Measurements from ENCODE around the gene DNAJA3. TPM values are rescaled to one million over a fixed set of nuclear protein-coding genes. Genes with fewer than 3 reads are reported as not detected.

Gene DNAJA3
- total RNA-seq, 1 experiment from 2014 or later: 93.1 TPM

DNA sequence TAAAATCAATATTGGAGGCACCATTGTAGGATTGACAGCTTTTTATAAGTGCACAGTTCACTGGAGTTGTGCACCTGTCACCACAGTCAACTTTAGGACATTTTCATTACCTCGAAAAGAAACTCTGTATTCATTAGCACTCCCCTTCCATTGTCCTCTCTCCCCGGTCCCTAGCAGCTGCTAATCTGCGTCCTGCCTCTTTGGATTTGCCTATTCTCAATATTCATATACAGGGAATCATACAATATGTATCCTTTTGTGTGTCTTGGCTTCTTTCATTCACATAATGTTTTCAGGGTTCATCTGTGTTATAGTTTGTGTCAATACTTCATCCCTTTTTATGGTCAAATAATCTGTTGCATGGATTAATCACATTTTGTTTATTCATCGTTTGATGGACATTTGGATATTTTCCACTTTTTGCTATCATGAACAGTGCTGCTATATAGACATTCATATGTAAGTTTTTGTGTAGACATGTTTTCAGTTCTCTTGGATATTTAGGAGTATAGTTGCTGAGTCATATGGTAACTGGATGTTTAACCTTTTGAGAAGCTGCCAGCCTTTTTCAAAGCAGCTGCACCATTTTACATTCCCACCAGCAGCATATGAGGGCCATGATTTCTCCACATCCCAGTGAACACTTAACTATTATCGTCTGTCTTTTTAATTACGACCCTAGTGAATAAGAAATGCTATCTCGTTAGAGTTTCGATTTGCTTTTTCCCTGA lies 9.8 kb downstream of the DNAJA3 start:
- CTCF ChIA-PET: no interaction called here
- Mint-ChIP-seq H3K9me3 (ENCODE audit: low read depth, unreplicated experiment) (no peaks in the 10 kb centered on the region), H3K27me3 (ENCODE audit: unreplicated experiment) (no peaks in the 10 kb centered on the region), H3K27ac (ENCODE audit: unreplicated experiment) (no peak overlapping the region), H3K36me3 (ENCODE audit: insufficient read depth, unreplicated experiment) (peaks cover 79% of the 10 kb centered on the region), H3K4me1 (ENCODE audit: low read depth, unreplicated experiment) (peaks cover 9% of the 10 kb centered on the region), H3K4me3 (ENCODE audit: low read depth, unreplicated experiment) (no peak overlapping the region)
- no peak for DNase-seq
- TF ChIP-seq, protein P1, sequence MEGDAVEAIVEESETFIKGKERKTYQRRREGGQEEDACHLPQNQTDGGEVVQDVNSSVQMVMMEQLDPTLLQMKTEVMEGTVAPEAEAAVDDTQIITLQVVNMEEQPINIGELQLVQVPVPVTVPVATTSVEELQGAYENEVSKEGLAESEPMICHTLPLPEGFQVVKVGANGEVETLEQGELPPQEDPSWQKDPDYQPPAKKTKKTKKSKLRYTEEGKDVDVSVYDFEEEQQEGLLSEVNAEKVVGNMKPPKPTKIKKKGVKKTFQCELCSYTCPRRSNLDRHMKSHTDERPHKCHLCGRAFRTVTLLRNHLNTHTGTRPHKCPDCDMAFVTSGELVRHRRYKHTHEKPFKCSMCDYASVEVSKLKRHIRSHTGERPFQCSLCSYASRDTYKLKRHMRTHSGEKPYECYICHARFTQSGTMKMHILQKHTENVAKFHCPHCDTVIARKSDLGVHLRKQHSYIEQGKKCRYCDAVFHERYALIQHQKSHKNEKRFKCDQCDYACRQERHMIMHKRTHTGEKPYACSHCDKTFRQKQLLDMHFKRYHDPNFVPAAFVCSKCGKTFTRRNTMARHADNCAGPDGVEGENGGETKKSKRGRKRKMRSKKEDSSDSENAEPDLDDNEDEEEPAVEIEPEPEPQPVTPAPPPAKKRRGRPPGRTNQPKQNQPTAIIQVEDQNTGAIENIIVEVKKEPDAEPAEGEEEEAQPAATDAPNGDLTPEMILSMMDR (IDR thresholded peaks at IDR 0.05; ENCODE audit: unreplicated experiment): no peak
- intact Hi-C loops (cut with micrococcal nuclease; ENCODE audit: unreplicated experiment): no loop called here
- no TSS peak for BruUV-seq (replicated peaks)

DNA sequence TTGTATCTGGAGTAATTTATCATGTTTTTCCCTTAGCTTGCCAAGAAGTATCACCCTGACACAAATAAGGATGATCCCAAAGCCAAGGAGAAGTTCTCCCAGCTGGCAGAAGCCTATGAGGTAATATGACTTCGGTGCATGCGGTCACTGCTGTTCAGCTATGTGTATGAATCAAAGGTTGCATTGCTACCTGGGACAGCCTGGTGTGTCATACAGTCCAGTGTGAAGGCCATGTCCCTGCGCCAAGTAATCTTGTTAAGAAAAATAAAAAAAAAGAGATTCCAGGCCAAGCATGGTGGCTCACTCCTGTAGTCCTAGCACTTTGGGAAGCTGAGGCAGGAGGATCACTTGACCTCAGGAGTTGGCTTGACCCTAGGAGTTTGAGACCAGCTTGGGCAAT lies 11.7 kb downstream of the DNAJA3 start:
- BruUV-seq (replicated peaks): no TSS peak
- Mint-ChIP-seq H3K27me3 (ENCODE audit: unreplicated experiment) (no peaks in the 10 kb centered on the region), H3K36me3 (ENCODE audit: insufficient read depth, unreplicated experiment) (peaks cover 82% of the 10 kb centered on the region), H3K9me3 (ENCODE audit: low read depth, unreplicated experiment) (no peaks in the 10 kb centered on the region), H3K27ac (ENCODE audit: unreplicated experiment) (no peak overlapping the region), H3K4me1 (ENCODE audit: low read depth, unreplicated experiment) (peaks cover 9% of the 10 kb centered on the region), H3K4me3 (ENCODE audit: low read depth, unreplicated experiment) (no peak overlapping the region)
- no peak for DNase-seq
- TF ChIP-seq, protein P1 (IDR thresholded peaks at IDR 0.05; ENCODE audit: unreplicated experiment): no peak
- CTCF ChIA-PET: no interaction called here
- intact Hi-C loops (cut with micrococcal nuclease; ENCODE audit: unreplicated experiment): no loop called here

DNA sequence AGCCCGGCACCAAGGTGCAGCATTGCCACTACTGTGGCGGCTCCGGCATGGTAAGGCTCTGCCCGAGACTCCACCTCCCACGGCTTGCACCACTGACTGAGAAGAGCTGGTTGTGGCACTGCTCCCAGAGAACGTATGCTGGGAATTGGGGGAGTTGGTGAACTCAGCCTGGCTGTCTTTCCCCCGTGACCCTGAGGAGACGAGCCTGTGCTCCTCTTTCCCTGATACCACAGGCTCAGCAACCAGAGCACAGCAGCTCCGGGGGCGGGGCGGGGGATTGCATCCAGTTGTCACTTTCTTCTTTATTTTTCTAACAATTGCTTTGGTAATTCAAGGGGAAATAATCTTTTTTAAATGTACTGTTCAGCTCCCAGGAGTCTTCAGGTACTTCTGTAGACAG lies 16.7 kb downstream of the DNAJA3 start:
- Mint-ChIP-seq H3K4me3 (ENCODE audit: low read depth, unreplicated experiment) (no peak overlapping the region), H3K27ac (ENCODE audit: unreplicated experiment) (no peak overlapping the region), H3K4me1 (ENCODE audit: low read depth, unreplicated experiment) (no peaks in the 10 kb centered on the region), H3K27me3 (ENCODE audit: unreplicated experiment) (no peaks in the 10 kb centered on the region), H3K9me3 (ENCODE audit: low read depth, unreplicated experiment) (no peaks in the 10 kb centered on the region), H3K36me3 (ENCODE audit: insufficient read depth, unreplicated experiment) (peaks cover 81% of the 10 kb centered on the region)
- TF ChIP-seq, protein P1 (IDR thresholded peaks at IDR 0.05; ENCODE audit: unreplicated experiment): no peak
- intact Hi-C loops (cut with micrococcal nuclease; ENCODE audit: unreplicated experiment): no loop called here
- DNase-seq: no peak
- BruUV-seq (replicated peaks): no TSS peak
- CTCF ChIA-PET: no interaction called here

DNA sequence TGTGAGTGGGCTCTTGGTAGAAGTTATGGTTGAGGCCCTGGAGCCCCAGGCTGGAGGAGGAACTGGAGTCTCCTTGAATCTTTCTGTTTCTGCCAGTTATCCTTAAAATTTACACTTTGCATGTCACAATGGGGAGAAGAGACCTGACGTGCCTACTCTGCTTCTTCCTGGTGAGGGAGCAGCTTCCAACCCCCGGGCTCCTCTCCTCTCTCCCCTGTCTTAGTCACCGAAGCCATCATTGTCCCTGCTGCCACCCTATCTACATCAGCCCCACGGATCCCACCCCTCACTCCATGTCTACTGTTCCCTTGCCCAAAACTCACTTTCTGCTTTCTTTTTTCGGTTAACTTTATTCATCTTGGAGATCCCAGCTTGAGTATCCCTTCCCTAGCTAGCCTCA lies 17.6 kb downstream of the DNAJA3 start:
- Mint-ChIP-seq H3K27ac (ENCODE audit: unreplicated experiment) (no peak overlapping the region), H3K4me1 (ENCODE audit: low read depth, unreplicated experiment) (no peaks in the 10 kb centered on the region), H3K36me3 (ENCODE audit: insufficient read depth, unreplicated experiment) (peaks cover 81% of the 10 kb centered on the region)

More for the DNA sequence above, 17.6 kb downstream of the DNAJA3 start:
- no TSS peak for BruUV-seq (replicated peaks)
- CTCF ChIA-PET: no interaction called here
- intact Hi-C loops (cut with micrococcal nuclease; ENCODE audit: unreplicated experiment): no loop called here
- TF ChIP-seq, protein P1 (IDR thresholded peaks at IDR 0.05; ENCODE audit: unreplicated experiment): no peak
- Mint-ChIP-seq H3K27me3 (ENCODE audit: unreplicated experiment) (no peaks in the 10 kb centered on the region), H3K4me3 (ENCODE audit: low read depth, unreplicated experiment) (no peak overlapping the region), H3K9me3 (ENCODE audit: low read depth, unreplicated experiment) (no peaks in the 10 kb centered on the region)
- no peak for DNase-seq
